Right ventricle myocardium superior (tissue), 1 donor: Measurements from ENCODE around the gene SEMA5B. TPM values are rescaled to one million over a fixed set of nuclear protein-coding genes. Genes with fewer than 3 reads are reported as not detected.

ENCODE experiments used
- ATAC-seq: fragments of 200-7000 bp; cut with Tn5 transposase; one replicate; pipeline ENCODE4 v1.9.1; 2020; ENCODE audit warnings: mild to moderate bottlenecking; ENCODE audit not compliant: poor library complexity
- DNase-seq: peaks from one replicate; pipeline ENCODE4 v3.0.0-alpha.2; 2020
- intact Hi-C: fragments of 100-400 bp; cut with DNase I; formaldehyde crosslinking; loops from one replicate; pipeline ENCODE4 v1.11.2; 2022
- total RNA-seq: library from RNA; stranded (reverse); fragmentation: NEBNext Ultra II Directional; extraction: Animal tissue kit (Norgen Biotek cat#: 25700); gene quantifications from one replicate; pipeline ENCODE4 v1.2.1, GENCODE V29; 2021
- donor health status: DM: no; HTN: yes; CAD: no; lungs with severe emphysema.

Gene SEMA5B
- total RNA-seq, 1 donor from 2014 or later: 2.1 TPM

- DNase-seq: no peak
- intact Hi-C loops: no loop called here
- no peak for ATAC-seq
Observed at GRCh38 chr3:123063034-123063433, 35.5 kb upstream of the SEMA5B start.

DNA sequence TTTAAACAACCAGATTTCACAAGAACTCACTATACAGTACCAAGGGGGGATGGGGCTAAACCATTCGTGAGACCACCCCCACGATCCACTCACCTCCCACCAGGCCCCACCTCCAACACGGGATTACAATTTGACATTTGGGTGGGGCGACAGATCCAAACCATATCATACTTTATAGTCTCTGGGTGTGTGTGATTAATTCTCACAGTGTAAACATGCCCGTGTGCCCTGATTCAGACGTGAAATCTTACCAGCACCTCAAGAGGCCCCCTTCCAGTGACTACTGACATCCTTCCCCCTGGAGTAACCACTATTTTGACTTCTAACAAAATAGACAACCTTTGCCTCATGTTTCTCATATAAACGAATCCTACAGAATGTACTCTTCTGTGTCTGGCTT is 34.3 kb upstream of the SEMA5B start:
- ATAC-seq (no peak), DNase-seq (no peak)
- intact Hi-C loops: no loop called here

- intact Hi-C loops: no loop called here
- ATAC-seq: no peak
- no peak for DNase-seq
Observed at GRCh38 chr3:123060054-123060453, 32.5 kb upstream of the SEMA5B start.

DNA sequence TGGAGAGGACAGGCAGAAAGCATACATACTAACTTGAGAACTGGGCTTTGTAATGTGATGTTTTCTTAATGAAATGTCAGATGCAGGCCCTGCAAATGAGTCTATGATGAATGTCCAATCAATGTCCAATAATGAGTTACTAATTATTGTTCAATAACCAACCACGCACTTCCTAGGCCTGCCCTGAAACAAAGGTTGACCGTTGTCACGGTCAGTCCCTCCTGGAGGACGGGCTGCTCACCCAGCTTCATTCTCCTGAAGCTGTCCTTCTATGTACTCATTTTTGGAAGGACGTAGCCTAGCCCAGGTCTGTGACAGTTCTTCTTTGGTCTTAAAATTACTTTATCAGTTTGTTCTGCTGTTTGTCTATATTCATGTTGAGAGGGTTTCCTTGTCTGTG is 30.9 kb upstream of the SEMA5B start:
- no peak for ATAC-seq
- intact Hi-C loops: no loop called here
- DNase-seq: no peak

GRCh38 chr3:123055352-123055751 is 27.8 kb upstream of the SEMA5B start:
- intact Hi-C loops: no loop called here
- DNase-seq (no peak), ATAC-seq (no peak)

GRCh38 chr3:123054931-123055330 is 27.4 kb upstream of the SEMA5B start:
- DNase-seq: no peak
- intact Hi-C loops: no loop called here
- no peak for ATAC-seq

DNA sequence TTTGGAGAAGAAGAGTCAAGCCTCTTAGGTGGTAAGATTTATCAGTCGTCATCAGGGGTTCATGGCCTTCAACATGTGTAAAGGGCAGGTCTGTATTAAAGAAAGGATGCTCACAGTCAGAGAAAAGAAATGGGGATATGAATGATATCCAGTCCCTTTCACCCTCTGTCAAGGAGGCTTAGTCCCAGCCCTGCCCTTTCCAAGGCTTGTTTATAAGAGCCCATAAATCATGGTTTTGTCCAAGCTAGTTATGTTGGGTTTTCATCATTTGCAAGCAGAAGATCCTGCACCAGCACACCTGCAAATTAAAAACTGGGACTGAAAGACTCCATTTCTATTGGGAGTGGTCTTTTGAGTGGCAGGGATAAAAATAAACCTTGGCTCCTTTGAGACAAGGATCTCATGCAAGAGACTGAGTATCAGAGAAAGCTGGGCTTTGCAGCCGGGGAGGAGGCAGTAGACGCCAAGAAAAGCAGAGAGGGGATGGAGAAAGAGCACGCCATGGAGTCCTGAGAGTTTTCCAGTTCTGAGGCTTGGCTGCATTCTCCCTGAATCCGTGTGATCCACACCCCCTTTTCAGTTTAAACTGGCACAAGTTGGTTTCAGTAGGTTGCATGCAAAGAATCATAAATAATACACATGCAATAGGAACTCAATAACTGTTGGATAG is 26.7 kb upstream of the SEMA5B start:
- ATAC-seq (no peak), DNase-seq (no peak)
- intact Hi-C loops: no loop called here

GRCh38 chr3:123053107-123053506 is 25.5 kb upstream of the SEMA5B start:
- intact Hi-C loops: no loop called here

DNA sequence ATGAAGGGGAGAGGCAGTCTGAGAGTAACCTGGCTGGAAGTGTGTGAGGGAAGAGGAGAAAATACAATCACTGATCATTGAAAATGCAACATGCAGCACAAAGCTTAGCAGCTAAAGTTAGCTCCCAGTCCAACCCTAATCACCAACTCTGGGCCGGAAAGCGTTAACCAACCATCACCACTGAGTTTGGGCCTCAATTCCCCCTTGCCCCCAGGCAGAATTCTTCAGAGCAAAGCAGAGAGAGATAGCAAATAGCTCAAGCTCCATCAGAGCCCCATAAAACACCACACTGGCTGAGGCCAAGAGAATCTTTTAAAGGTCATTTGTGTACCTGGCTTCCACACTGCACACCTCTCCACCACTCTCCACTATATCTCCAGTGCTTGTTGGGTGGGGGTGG is 23.1 kb upstream of the SEMA5B start:
- intact Hi-C loops: no loop called here
- ATAC-seq: no peak
- no peak for DNase-seq

More at GRCh38 chr3:123053107-123053506, 25.5 kb upstream of the SEMA5B start:
- peak; percentile 59 for ATAC-seq
- no peak for DNase-seq

DNA sequence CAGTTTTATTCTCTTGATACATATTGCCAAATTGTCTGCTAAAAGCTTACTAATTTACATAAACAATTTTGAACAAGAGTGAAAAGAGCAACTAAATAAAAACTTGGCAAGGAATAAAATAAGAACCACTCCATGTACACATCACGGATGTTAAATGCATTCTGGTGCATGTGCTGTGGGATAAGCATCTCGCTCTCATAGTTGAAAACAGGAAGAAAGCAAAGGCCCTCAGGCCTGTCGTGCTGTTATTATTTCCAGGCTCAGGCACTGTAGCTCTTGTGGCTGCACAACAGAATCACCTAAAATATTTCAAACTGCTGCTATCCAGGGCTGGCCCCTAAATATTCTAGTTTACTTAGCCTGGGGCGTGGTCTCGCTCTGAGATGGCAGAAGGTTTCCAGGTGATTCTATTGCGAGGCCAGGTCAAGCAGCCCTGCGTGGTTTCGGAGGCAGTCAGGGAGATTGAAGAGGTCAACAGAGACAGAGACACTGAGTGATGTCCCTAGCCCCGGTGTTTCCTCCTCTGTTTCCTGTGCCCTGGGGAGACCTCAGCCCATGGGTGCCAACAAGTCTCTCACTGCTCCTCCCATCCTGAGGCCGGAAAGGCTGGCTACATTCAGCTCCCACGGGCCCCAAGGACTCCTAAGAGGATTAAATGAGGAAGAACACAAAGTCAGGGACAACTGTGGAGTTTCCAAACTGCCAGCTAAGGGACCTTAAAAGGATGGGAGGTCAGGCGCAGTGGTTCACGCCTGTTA is 21.1 kb upstream of the SEMA5B start:
- intact Hi-C loops: no loop called here
- ATAC-seq (peak; percentile 45), DNase-seq (no peak)

- DNase-seq (no peak), ATAC-seq (no peak)
- intact Hi-C loops: no loop called here
Observed at GRCh38 chr3:123047062-123047319, 19.4 kb upstream of the SEMA5B start.

DNA sequence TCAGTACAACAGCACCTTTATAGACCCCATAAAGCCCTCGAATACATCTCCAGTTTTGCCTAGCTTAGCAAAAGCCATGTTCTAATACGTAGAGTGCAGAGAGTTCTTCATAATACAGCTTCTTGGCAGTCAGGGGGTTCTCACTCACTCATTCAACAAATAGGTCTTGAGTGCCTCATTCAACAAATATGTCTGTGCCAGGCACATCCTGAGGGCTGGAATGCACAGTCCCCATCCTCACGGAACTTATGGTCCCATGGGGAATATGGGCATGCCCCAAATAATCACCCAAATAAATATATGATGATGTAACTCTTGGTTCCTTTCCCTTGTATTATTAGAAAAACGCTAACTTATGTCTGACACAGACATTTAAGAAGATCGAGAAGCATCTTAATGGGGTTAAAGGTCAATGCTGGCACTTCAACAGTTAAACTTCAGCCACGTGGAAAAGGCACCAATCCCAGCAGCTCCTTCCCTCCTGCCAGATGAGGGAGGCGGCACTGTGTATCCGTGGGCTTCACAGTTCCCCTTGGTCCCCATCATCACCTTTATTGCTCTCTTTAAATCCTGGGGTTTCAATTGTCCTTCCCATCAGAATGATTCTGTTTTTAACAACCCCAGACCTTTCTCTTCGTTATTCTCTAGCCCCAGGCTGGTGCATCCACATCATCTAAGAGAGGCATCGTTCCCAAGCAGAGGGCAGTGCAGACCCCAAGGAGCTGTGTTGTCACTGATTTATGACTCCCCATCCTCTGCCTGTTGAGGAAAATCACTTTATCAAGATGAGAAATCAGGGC is 18.9 kb upstream of the SEMA5B start:
- no peak for ATAC-seq
- DNase-seq: no peak
- intact Hi-C loops: no loop called here

DNA sequence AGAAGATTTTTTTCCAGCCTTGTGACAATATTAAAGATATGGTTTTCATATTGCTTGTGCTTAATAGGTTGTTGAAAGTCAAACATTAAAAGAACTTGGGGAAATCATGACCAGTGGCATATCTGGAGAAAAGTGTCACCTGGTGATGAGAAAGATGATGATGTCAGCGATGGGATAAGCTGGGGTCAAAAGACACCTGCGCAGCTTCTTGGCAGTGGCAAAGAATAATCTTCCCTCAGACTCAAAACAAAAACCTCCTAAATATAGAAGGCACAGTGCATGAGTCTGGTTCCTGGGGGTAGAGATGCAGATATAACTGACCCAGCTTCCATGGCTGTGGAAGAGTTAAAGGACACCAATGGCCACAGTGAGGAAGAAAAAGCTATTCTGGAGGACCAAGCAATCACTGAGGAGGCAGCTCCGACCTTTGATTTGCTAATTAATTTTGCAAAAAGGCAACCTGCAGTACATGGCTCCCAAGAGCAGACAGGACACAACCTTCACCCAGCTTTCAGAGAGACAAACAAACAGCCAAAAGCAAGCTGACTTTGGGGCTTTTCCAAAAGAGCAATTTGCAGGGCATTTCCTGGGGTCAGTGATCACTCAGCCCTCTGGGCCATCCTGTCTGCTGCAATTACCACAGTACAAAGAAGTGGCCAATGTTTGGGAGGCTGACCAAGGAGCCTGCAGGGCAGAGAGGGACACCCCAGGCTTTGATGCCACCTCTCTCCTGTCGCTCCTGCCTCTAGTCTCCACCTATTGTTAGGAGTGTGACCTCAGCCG is 17.6 kb upstream of the SEMA5B start:
- DNase-seq: no peak
- no peak for ATAC-seq
- intact Hi-C loops: no loop called here

GRCh38 chr3:123042413-123042812 is 14.8 kb upstream of the SEMA5B start:
- ATAC-seq (peak; percentile 79), DNase-seq (peak; percentile 48)
- intact Hi-C loops: no loop called here

GRCh38 chr3:123039178-123039577 is 11.6 kb upstream of the SEMA5B start:
- ATAC-seq (no peak), DNase-seq (no peak)
- intact Hi-C loops: no loop called here

- DNase-seq: no peak
- ATAC-seq: no peak
- intact Hi-C loops: no loop called here
Observed at GRCh38 chr3:123038751-123039150, 11.2 kb upstream of the SEMA5B start.

DNA sequence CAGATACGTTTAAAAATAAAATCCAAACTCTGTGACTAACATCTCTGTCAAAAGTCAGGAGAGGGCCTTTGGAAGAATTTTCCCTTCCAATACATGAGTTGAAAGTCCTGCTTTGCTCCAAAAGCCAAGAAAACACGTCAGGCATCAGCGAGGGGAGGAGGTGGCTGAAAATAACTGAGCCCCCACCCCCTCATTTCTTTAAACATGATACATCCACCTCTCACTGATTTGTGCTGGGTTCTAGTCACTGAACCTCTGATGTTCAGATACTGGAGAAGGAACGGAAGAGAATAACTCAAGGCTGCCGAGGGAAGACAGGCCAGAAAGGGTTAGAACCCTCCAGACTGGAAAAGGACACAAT is 9.4 kb upstream of the SEMA5B start:
- intact Hi-C loops: no loop called here
- DNase-seq: no peak
- no peak for ATAC-seq

DNA sequence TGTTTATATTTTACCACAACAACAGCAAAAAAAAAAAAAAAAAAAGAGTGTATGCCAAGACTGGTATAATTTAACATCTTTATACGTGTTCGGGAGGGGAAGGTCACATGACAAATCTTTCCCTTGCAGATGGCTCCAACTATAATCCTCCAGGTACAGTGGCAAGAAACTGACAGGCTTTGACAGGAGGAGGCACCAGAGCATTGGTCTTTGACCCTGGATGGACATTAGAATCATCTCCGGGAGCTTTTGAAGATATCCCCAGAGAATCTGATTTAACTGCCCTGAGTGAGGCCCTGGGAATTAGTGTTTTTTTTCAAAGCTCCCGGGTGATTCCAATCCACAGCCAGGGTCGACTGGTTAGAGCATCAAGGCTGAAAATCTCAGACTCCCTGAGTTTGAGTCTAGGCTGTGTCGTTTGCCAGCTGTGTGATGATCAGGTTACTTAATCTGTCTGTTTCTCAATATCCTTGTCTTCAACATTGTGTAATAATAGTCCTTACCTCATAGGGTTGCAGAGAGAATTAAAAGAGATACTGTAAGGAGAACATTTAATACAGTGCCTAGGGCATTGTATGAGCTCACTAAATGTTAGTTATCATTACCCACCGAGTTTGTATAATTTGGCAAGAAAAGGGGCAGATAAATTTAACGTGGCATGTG is 8.9 kb upstream of the SEMA5B start:
- ATAC-seq (peak; percentile 58), DNase-seq (no peak)
- intact Hi-C loops: no loop called here

DNA sequence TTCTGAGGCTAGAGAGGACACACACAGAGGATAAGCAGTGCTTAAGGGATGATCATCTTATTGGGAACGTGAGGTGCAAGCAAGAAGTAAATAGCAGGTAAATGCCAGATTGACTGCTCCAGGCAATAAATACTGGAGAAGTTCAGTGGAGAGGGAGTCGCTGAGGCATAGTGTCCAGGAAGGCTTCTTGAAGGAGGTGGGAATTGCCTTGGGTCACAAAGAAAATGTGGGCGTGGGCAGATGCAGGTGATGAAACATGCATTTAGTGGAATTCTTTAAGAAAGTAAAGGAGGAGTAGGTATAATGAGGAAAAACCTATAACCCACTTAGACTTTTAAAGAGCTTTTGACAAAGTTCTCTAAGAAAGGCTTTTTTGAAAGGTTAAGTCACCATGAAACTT is 7.4 kb upstream of the SEMA5B start:
- ATAC-seq: no peak
- no peak for DNase-seq
- intact Hi-C loops: no loop called here
